ENCODE results near the gene PARL.
A peak's percentile ranks its signal among the peaks of the same experiment; 100 is the strongest.

PARL gene

DNA sequence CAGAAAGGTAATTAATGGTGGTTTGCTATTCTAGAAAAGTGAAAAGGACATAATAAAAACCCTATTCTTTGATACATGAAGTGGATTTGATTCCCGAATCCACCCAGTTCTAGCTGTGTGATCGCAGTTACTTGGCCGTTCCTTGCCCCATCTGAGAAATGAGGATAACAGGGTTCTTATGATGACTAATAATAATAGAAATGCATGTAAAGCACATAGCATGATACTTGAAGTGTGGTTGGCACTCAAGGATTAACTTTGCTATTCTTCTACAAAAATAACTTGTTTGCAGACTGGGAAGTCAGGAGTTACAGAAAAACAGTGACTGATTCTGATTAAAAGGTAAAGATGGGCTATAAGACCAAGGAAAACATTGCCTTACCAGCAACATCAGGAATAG, 26.8 kb downstream of the PARL start:
- no peak for DNase-seq (ENCODE audit: low read depth in 2 of 2, low spot score in 1 of 2)

DNA sequence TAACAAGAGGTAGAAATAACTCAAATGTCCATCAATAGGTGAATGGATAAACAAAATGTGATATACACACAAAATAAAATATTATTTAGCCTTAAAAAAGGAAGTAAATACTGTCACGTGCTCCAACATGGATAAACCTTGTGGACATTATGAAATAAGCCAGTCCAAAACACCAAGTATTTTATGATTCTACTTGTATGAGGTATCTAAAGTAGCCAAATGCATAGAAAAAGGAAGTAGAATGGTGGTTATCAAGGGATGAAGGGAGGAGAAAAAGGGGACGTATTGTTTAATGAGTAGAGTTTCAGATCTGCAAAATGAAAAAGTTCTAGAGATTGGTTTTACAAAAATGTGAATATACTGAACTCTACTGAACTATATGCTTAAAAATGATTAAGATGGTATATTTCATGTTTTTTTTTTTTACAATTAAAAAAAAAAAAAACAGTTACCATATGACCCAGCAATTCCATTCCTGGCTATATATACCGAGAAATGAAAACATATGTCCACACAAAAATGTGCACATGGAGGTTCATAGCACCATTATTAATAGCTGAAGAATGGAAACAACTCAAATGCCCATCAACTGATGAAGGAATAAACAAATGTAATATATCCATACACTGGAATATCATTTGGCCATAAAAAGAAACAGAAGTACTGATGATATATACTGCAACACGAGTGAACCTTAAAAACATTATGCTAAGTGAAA, 30.2 kb downstream of the PARL start:
- no peak for DNase-seq (ENCODE audit: low read depth in 2 of 2, low spot score in 1 of 2)

DNA sequence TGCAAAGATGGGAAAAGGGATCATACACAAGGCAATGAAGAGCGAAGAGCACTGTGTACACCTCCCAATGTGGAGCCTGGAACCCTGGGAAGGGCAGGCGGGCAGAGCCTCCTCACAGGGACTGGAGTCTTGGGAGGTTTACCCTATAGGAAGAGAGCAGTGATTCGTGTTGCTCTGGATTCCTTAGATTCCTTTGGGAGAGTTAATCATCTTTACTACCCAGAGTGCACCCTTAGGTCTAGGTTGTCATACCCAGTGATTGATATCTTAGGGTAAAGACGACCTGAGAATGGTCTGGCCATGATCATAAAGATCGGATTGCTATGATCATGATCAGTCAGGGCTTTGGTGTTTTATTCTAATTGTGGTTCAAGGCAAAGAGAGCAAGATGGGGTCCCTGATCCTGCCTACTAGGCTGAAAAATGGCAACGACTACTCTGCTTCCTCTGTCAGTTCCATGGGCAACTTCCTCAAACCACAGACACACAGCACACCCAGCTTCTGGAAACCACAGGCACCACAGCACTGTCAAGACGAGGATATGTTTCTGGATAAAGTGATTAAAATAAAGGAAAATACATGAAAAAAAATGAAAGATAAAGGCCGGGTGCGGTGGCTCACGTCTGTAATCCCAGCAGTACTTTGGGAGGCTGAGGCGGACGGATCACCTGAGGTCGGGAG, 38.9 kb downstream of the PARL start:
- DNase-seq (ENCODE audit: low read depth in 2 of 2, low spot score in 1 of 2) = no peak

DNA sequence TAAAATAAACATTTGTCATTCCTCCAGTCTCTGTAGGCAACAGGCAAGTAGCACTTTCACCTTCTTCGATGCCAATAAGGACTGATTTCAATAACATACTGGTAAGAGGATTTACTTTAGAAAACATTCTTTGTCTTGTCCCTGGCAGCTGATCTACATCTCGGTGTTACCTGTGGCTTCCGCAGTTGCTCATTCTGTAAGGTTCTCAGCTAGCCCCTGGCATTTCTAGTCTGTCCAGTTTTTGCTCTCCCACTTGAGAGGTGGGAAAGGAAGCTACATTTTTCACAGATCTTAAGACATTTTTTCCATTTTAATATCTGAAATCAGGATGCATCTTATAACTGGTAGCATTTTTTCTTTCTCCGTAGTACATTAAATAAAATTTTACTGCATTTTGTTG, 39.6 kb downstream of the PARL start:
- no peak for DNase-seq (ENCODE audit: low read depth in 2 of 2, low spot score in 1 of 2)

DNA sequence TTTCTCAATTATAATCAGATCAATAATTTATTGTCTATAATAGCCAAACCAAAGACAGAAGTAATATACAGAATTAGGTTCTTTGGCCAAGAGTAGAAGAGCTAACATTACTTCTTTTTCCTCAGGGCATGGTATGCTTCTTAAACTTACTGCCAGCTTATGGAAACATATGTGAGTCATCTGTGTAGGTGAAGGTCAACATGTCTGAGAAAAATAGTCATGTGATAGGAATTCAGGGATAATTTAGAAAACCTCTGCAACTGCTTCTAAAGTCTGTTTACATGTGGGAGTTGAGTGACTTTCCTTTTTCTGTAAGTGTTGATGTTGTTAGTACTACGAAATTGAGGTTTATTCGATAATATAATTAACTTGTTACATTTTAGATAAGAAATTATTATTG, 40.1 kb downstream of the PARL start:
- no peak for DNase-seq (ENCODE audit: low read depth in 2 of 2, low spot score in 1 of 2)

DNA sequence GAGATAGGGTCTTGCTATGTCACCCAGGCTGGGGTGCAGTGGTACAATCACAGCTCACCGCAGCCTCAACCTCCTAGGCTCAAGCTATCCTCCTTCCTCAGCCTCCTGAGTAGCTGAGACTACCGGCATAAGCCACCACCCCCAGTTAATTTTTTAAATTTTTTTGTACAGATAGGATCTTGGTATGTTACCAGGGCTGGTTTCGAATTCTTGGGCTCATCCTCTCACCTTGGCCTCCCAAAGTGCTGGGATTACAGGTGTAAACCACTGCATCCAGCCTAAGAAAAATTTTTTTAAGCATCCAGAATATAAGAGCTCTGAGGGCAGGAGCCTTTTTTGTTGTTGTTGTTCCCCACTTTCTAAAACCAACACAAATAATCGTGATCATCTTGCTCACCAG, 44.9 kb downstream of the PARL start:
- no peak for DNase-seq (ENCODE audit: low read depth in 2 of 2, low spot score in 1 of 2)

DNA sequence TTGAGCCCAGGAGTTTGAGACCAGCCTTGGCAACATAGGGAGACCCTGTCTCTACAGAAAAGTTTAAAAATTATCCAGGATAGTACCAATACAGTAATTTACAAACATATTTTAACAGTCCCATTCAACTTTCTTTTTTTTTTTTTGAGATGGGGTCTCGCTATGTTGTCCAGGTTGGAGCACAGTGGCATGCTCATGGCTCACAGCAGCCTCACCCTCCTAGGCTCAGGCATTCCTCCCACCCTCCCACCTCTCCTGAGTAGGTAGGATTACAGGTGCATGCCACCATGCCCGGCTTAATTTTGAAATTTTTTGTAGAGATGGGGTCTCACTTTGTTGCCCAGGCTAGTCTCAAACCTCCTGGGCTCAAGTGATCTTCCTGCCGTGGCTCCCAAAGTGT, 46.8 kb downstream of the PARL start:
- DNase-seq (ENCODE audit: low read depth in 2 of 2, low spot score in 1 of 2) = no peak

DNA sequence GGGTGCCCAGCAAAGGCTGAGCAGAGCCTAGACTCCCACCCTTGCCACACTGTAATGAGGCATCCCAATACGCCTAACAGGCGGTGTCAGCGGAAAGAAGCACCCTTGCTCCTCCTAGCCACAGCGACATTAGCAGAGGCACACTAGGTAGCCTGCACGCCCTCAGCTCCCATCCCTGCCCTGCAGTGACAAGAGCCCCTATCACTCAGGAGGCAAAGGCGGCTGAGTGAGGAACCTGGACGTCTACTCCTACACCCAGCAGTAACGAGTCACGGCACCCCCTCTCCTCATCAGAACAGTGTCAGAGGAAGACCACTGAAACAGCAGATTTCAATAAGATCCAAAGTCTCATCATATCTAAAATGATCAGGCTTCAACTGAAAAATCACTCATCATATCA, 47.3 kb downstream of the PARL start:
- no peak for DNase-seq (ENCODE audit: low read depth in 2 of 2, low spot score in 1 of 2)

DNA sequence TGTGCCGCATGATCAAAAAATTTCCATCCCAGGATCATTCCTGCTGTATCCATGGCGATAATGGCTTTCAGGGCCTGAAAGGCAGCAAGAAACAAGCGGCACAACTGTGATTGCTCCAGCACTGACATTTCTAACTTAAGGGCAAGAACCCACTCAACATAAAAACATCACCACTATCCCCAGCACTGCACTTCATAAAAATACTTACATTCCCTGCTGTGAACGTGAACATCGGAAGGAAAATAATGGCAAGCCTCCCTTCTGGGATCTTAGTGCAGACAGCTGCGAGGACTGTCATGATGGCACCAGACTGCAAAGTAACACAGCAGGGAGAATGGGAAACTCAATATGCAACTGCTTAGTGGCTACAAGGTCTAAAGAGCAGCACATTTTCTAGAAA, 51.2 kb downstream of the PARL start:
- DNase-seq (ENCODE audit: low read depth in 2 of 2, low spot score in 1 of 2) = no peak

DNA sequence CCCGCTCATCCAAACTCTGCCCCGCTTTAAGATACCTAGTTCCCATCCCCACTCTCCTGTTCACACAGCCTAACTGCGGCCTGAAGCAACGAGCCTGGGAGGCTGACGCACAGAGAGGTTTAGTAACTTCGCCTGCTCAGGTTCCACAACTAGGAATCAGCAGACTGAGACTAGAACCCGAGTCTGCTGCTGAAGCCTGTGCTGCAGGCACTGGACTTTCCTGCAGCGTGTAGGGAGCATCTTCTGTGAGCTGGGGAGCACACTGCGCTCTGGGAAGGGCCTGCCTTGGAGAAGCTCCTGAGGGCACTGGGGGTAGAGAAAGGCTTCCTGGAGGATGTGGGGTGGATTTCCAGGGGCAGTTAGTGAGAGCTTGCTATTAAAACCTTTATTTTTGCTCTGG, 54.5 kb downstream of the PARL start:
- no peak for DNase-seq (ENCODE audit: low read depth in 2 of 2, low spot score in 1 of 2)

DNA sequence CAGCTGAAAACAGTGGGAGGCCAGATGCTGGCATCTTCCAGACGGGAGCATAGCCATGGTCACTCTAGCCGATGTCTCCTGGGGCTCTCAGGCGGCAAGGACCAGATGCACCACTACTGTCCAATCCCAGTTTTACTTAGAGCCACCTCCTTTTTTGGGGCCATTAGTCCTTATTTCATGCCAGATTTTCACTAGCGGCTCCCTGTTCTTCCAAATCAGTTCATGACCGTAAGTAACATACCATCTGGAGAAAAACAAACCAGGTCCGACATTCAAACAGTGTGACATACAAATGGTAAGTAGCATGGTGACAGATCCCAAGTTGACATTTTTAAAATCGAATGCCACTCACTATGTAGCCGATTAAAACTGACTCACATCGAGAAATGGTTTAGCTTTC, 55.2 kb downstream of the PARL start:
- DNase-seq (ENCODE audit: low read depth in 2 of 2, low spot score in 1 of 2) = no peak

DNA sequence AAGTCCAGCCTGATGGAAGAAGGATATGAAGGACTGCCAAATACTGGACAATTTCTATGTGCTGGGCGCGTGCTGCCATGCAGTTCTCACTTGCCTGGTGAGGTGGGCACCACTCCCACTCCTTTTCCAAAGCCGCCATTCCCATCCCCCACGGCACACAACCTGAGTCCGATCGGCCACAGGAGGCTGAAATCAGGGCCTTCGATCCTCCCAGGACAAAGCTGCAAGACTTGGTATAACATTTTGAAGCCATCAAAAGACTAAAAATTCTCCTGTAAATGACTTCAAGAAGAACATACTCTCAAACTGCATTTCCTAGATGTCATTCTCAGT, 56.2 kb downstream of the PARL start:
- no peak for DNase-seq (ENCODE audit: low read depth in 2 of 2, low spot score in 1 of 2)

DNA sequence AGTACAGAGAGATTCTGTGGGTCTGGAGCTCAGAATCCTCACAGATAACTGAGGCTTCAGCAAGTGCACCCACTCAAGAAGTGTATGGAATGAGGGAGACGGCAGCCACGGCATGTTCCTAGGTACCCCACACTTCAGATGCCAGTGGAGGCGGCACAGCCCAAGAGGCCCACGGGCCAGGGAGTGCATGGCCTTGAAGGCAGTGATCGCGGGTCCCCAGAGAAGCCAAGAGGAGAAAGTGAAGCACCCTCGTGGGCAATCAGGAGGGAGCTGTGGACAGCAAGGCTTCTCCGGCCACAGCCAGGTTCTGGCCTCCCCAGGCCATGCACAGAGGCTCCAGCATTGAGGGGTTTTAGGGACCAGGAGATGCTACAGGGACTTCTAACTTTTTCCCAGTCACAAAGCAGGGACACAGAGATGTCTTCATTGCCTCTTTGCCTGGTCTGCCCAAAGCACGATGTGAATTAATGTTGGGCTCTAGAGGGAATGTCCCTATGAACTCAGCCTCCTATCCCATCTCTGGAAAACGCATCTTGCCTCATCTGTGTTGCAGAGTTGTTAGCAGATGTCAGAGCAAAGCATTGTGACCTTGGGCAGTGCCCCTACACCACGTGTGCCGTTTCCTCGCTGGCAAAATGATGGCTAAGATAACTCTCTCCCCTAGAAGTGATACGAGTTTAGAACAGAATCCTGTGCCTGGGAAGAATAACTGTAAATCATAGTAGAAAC, 56.7 kb downstream of the PARL start:
- no peak for DNase-seq (ENCODE audit: low read depth in 2 of 2, low spot score in 1 of 2)

DNA sequence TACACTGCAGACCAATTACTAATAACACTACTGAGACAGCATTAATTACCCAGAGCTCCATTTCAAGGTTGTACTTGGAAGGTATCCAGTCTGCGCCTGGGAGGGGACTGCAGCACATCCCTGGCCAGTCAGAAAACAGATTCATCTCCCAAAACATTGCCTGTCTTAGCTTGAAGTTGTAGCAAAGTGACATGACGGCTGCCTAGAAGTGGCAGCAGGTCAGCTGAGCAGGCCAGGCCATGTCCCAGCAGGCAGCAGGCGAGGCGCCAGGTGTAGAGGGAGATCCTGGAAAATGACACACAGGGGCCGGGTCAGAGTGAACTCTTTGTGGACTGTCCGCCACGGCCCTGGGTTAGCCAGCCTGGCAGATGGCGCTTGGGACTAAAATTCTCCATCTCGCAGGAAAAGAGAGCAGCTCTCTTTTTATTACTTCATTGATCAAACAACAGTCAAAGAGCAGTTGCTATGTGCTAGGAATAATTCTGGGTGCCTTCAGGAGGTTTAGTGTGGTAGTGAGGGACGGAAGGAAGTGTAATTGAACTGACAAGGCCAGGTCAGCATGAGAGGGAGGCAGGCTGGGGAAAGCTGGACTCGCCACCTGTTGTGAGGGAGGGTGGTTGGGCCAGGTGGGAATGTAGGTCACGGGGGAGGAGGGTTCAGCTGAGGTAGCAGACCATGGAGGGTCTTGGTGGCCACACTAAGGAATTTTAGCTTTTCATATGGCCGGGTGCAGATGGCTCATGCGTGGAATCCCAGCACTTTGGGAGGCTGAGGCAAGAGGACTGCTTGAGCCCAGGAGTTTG, 58.0 kb downstream of the PARL start:
- no peak for DNase-seq (ENCODE audit: low read depth in 2 of 2, low spot score in 1 of 2)

DNA sequence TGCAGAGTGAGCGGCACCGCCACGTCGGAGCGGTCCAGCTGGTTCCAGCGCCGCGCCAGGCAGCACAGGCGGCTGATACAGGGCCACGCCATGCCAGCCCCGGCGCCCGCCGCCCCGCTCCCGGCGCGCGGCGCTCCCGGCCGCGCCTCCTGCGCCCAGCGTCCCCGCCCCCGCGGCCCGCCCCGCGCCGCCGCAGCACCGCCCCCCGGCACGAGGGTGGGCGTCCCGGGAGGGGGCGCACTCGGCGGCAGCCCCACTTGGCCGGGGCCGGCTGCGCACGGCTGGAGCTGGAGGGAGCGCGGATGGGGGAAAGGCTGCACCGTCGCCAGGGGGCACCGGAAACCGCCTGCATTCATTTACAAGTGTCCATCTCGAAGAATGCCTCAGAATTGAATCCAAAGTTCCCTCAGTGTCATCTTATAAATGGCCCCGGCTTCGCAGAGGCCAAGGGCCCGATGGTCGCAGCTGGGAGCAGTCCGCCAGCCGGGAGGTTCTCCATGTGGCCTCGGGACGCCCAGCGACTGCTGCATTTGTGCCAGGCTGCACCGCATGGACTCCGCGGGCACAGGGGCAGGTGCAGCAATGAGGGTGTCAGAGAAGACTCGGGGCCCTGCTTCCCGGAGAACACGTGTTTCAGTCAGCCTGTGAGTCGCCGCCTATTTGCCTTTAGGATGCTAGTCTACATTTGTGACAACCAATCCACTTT, 59.1 kb downstream of the PARL start, which contains the start of gene MAP6D1:
Gene MAP6D1 (minus strand): TSS at position 122 of the 706 bp plus-strand sequence. CDS start 30 bp downstream, at position 92.
- DNase-seq (ENCODE audit: low read depth in 2 of 2, low spot score in 1 of 2) = peak; percentile 7 to 17

DNA sequence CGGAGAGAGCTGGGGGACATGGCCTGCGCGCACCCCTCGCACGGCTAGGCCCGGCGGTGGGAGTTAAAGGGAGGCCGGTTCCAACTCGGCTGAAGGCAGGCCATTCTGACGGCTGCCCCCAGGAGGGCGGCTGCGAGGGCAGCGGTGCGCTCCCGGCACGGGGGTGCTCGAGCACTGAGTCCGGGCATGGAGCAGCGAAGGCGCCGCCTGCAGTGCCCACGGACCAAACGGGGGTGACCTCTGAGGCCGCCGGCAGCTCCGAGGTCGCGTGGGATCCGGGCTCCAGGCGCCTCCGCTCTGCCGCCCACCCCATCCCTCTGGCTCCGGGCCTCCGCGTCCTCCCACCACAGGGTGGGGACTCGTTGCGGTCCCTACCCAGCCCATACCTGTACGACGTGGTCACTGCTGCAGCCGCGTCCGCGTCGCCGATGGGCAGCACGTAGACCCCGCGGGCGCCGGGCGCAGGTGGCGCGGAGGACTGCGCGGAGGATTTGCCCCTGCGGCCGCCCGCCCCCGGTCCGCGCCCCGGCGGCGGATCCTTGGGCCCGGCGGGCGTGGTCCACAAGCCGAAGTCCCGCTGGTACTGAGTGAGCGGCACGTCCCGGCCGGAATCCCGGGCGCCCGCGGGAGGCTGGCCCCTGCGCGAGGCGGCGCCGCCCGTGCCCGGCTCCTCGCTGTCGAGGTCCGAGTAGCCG, 59.8 kb downstream of the PARL start:
- DNase-seq (ENCODE audit: low read depth in 2 of 2, low spot score in 1 of 2) = no peak

DNA sequence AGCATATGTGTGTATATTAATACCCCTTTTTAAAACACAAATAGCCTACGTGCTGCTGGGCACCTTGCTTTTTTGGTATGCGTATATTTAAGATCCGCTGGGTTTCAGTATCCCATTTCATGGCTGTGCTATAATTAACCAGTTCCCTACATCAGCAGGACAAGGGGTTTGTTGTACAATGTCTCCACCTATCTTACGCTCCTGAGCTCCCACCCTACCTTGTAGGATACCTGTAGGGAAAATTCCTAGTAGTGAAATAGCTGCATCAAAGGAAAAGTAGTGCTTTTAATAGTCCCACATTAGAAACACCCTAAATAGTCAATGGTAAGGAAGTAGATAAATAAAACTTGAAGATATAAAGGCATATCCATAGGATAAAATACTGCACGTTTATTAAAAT, 60.7 kb downstream of the PARL start:
- DNase-seq (ENCODE audit: low read depth in 2 of 2, low spot score in 1 of 2) = no peak

DNA sequence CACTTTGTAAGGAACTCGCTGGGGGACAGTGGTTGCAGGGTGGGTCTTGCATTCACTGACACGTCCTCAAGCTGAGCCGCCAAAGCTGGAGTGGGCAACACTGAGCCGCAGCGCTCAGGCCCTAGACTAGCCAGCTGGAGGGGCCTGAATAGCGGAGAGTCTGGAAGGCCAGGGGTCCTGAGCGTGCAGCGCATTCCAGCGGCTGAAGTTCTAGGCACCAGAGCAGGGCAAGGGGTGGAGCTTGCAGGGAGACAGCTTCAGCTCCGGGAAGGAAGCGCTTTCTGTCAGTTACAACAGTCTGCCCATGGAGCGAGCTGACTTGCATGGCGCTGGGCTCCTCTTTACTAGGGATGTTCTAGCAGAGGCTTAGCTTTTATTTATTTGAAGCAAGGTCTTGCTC, 62.0 kb downstream of the PARL start:
- DNase-seq (ENCODE audit: low read depth in 2 of 2, low spot score in 1 of 2) = no peak

DNA sequence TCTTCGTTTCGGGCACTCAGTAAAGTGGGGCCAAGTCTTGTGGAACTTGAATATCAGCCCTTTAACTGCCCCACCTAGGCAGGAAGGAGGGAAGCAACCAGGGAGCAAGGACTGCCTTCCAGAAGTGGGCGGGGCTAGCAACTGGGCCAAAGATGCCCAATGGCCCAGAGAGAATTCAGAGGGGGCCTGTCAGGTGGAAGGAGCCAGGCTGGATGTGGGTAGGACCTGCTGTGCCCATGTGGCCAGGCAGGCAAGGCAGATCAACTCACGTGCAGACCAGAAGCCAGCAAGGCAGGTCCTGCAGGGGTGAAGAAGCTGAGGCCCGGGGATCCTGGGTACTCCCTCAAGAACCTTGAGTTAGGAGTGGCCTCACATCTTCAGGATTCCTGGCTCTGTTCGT, 64.8 kb downstream of the PARL start:
- DNase-seq (ENCODE audit: low read depth in 2 of 2, low spot score in 1 of 2) = no peak
